ENCODE data around the gene OBP2A.
A peak's percentile ranks its signal among the peaks of the same experiment; 100 is the strongest.
"Not testable (repeated sequence)": the region's sequence is repeated elsewhere in the genome, so short reads cannot be mapped to it uniquely, and the experiment has no call there.

OBP2A gene, protein sequence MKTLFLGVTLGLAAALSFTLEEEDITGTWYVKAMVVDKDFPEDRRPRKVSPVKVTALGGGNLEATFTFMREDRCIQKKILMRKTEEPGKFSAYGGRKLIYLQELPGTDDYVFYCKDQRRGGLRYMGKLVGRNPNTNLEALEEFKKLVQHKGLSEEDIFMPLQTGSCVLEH

DNA sequence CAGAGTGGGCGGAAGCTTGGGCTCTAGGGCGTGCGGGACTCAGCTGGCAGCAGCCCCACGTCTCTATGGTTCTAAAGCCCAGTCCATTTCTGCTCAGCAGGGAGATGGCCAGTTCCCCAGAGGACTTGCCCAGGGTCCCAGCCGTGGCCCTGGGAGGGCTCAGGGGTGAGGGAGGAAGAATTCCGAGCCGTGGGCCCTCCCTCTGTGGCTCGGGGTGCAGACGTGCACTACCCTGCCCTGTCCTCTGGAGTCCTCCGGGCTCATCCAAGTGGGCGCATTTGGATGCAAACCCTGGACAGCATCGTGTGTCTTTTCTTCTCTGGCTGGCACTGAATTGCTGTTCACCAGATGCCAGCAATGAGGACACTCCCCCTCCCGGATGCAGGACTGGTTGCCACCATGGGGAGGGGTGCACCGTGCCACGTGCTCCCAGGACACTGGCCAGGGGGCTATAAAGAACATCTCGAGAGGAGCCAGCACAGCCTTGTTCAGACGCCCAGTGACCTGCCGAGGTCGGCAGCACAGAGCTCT, at the start of gene OBP2A:
Gene OBP2A, plus strand, starts transcription at position 481 of the 531 bp plus-strand sequence. CDS start 55 bp downstream, outside the sequence.
- DNase-seq, result not testable (repeated sequence)

GRCh38 chr9:135498381-135499126, 47.4 kb upstream of the OBP2A start:
- no peak for DNase-seq

GRCh38 chr9:135499326-135500070, 46.4 kb upstream of the OBP2A start:
- DNase-seq, result peak; percentile 10

- DNase-seq, result no peak
Measured at GRCh38 chr9:135500071-135500524, 45.8 kb upstream of the OBP2A start.

DNA sequence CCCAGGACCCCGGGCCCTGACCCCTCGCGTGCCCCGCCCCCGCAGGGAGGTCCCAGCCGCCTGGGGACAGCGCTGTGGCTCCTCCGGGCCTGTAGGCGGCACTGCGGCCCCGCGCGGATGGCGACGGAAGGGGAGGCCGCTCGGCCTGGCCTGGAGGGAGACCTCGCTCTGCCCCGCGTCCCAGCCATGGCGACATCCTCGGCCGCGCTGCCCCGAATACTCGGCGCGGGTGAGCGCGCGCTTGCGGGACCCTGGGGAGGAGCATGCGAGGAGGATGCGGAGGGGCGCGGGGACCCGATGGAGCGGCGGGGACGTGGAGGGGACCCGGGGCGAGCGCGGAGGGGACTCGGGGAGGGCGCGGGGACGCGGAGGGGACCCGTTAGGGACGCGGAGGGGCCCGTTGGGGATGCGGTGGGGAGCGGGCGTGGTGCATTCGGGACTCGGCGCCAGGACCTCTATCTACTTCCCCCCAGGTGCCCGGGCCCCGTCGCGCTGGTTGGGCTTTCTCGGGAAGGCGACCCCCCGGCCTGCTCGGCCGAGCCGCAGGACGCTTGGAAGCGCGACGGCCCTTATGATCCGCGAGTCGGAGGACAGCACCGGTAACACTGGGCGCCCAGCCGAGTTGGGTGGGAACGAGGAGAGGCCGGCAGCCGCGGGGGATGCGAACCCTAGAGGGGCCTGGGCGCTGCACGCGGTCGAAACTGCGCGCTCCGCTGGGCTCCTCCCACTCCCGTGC, 45.2 kb upstream of the OBP2A start, which contains the start of gene MRPS2:
Gene MRPS2, plus strand, starts transcription at position 158 of the 736 bp plus-strand sequence. Its CDS starts 29 bp downstream, at position 187.
- DNase-seq, result peak; percentile 40

GRCh38 chr9:135501261-135502167, 44.4 kb upstream of the OBP2A start:
- DNase-seq, result no peak

DNA sequence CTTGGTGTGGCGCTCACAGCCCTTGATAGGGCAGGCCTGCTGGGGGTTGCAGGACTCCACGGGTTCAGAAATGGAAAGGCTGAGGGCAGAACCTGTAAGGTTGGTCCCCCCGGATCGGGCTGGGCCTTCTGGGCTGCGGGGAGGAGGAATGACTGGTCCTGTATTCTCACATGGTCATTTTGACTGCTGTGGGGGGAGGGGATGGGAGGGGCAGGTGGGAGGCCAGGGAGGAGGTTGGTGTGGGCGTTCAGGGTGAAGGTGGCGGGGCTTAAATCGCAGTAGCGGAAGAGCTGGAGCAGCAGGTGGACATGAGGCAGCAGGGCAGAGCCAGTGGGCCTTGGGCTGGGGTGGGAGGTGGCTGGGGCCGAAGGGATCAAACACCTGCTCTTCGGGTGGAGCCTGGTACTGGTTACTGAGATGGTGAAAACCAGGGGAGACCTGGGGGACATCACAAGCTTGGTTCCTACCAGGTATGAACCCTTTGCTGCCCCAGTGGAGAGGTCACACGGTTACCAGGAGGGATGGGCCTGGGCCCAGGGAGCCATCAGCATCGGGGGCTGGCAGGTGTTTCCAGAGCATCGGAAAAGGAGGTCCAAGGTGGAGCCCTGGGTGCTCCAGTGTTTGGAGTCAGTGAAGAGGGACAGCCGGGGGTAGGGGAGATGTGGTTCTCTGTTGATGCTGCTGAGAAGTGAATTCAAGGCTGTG, 43.6 kb upstream of the OBP2A start:
- DNase-seq, result no peak

- no peak for DNase-seq
Measured at GRCh38 chr9:135502873-135503321, 43.0 kb upstream of the OBP2A start.

DNA sequence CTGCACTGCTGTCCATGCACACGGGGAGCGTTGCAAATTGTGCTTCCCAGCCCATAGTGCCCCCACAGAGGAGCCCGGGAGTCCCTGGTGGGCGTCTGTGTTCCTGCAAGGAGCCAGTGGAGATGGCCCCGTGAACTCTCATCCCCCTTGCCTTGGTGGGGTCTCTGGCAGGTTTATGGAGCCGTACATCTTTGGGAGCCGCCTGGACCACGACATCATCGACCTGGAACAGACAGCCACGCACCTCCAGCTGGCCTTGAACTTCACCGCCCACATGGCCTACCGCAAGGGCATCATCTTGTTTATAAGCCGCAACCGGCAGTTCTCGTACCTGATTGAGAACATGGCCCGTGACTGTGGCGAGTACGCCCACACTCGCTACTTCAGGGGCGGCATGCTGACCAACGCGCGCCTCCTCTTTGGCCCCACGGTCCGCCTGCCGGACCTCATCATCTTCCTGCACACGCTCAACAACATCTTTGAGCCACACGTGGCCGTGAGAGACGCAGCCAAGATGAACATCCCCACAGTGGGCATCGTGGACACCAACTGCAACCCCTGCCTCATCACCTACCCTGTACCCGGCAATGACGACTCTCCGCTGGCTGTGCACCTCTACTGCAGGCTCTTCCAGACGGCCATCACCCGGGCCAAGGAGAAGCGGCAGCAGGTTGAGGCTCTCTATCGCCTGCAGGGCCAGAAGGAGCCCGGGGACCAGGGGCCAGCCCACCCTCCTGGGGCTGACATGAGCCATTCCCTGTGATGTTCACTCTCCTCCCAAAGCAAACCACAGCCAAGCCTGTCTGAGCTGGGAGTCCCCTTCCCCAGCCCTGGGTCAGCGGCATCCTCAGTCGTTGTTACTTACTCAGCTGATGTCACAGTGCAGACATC, 42.3 kb upstream of the OBP2A start:
- no peak for DNase-seq

DNA sequence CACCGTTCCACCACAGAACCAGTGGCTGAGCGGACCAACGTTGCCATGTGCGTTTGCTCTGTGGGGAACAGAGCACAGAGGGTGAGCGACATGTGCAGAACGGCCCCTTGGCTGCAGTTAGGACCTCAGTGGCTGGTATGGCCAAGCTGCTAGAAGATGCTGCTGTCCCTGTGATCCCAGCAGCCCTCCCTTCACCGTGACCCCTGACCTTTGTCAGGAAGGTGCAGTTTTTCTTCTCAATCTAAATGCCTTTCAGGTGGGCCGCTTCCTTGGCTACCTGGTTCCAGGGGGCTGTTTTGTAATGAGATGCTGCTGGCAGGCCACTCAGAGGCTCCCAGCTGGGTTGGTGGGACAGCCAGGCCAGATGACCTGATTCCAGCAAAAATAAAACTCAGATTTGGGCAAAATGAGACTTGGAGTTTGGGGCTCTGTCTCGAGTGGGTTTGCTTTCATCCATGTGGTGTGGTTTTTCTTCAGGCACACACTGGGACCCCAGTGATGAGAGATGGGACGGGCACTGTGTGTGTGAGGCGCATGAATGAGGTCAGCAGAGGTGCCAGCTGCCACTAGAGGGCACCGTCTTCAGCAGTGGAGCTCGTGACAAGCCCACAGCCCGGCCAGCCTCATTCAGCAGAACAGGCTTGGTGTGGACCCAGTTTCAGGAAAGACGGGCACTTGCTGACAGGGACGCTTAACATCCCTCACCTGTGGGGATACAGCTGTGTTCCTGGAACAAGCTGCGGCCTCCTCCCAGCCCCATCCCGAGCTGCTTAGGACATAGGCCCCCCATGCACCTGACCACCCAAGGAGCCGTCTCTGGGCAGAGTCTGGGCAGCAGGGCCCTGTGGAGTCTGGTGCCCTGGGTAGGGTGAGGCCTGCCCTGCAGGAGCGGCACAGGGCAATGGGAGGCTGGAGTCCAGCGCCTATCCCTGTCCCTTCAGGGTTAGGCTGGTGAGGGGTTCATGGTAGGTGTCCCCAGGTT, 41.4 kb upstream of the OBP2A start:
- no peak for DNase-seq

- no peak for DNase-seq
Measured at GRCh38 chr9:135505406-135506187, 40.3 kb upstream of the OBP2A start.

GRCh38 chr9:135506327-135507103, 39.4 kb upstream of the OBP2A start:
- DNase-seq, result no peak

GRCh38 chr9:135507104-135508035, 38.6 kb upstream of the OBP2A start:
- no peak for DNase-seq

DNA sequence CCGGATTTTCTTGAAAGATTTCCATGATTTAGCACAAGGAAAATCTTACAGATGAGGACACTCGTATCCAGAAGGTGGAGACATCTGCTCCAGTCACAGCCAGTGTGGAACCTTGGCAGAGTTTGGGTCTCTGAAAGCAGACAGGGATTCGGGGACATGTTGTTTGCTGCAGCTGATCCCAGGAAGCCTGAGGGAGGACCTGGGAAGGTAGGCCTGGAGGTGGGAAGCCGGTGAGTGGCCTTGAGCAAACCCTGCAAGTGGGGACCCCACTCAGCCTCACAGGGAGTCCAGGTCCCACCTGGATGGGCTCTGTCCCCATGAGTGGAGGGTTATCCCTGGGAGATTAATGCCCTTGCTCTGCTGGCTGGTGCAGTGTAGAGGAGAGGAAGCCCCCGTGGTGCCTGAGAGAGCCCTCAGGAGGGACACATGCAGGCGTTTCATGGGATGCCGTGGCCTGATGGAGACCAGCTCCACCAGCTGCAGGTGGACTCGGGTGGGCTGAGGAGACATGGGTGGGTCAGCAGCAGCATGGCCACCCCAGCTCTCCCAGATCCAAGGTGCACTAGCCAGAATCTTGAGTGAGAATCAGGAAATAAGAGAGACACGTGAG, 37.6 kb upstream of the OBP2A start:
- DNase-seq, result no peak

DNA sequence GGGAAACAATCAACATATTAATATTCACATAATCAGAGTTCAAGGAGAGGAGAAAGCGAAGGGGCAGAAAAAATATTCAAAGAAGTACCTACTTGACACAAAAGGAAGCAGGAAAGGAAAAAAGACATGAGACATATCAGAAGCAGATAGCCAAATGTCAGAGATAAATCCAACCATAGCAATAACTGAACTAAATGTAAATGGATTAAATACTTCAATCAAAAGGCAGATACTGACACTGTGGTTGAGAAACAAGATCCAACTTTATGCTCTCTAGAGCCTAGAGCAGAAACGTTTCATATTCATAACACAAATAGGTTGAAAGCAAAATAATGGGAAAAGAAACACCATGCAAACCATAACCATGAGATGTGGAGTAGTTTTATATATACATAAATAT, 36.5 kb upstream of the OBP2A start:
- DNase-seq, result no peak
